ENCODE measurements around the gene PLB1. TPM values are rescaled to one million over a fixed set of nuclear protein-coding genes. Genes with fewer than 3 reads are reported as not detected.

Gene PLB1
- total and polyA plus RNA-seq, 2 experiments from 2014 or later: 0.06 to 0.21 TPM

DNA sequence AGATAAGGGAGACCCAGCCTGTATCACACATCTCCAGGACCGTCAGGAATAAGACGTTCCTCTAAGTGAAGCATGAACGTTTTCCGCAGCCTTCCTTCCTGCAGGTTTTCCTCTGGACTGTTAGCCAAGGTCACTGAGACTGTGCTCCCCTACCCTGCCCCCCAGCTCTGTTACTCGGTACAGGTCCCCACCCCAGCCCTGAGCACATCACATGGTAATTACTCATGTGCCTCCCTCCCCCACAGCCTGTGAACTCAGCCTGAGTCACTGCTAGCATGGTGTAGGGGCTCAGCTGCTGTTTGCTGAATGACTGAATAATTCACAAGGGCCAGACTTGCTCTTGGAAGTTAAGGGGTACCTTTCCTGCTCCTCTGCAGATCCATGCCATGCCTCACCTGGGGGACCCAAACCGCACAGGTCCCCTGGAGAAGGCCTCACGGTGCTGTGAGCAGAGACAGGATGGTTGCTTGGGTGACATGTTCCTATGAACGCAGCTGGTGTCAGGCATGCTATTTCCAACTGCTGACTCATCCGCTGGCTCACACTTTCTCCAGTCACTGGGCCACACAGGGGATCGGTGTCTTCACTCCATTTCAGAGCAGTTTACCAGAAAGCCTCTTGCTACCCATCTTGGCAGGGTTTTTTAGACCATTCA, 88.2 kb downstream of the PLB1 start:
- no peaks in the 10 kb centered on the region for H3K36me3 Mint-ChIP-seq (ENCODE audit: low read depth)
- peak; percentile 50 for ATAC-seq
- H3K27ac ChIP-seq (ENCODE audit: low read depth): no peak overlapping the region
- H3K4me2 ChIP-seq: no peak overlapping the region
- no peaks in the 10 kb centered on the region for H3K4me1 ChIP-seq (ENCODE audit: insufficient read depth)
- no peaks in the 10 kb centered on the region for H3K36me3 ChIP-seq (ENCODE audit: insufficient read depth)
- H3K4me3 ChIP-seq: no peak overlapping the region
- H3K4me1 Mint-ChIP-seq: peaks cover 11% of the 10 kb centered on the region
- TF ChIP-seq ZNF331 (CRISPR knock-in tag; IDR thresholded peaks at IDR 0.05; ENCODE audit: low read depth) (no peak), POLR2AphosphoS5 (IDR thresholded peaks at IDR 0.05; ENCODE audit: low read depth) (no peak), ZNF114 (CRISPR knock-in tag; IDR thresholded peaks at IDR 0.05) (no peak), STAT1 (IDR thresholded peaks at IDR 0.05; ENCODE audit: unreplicated experiment) (no peak)
- TF ChIP-seq, protein P1, sequence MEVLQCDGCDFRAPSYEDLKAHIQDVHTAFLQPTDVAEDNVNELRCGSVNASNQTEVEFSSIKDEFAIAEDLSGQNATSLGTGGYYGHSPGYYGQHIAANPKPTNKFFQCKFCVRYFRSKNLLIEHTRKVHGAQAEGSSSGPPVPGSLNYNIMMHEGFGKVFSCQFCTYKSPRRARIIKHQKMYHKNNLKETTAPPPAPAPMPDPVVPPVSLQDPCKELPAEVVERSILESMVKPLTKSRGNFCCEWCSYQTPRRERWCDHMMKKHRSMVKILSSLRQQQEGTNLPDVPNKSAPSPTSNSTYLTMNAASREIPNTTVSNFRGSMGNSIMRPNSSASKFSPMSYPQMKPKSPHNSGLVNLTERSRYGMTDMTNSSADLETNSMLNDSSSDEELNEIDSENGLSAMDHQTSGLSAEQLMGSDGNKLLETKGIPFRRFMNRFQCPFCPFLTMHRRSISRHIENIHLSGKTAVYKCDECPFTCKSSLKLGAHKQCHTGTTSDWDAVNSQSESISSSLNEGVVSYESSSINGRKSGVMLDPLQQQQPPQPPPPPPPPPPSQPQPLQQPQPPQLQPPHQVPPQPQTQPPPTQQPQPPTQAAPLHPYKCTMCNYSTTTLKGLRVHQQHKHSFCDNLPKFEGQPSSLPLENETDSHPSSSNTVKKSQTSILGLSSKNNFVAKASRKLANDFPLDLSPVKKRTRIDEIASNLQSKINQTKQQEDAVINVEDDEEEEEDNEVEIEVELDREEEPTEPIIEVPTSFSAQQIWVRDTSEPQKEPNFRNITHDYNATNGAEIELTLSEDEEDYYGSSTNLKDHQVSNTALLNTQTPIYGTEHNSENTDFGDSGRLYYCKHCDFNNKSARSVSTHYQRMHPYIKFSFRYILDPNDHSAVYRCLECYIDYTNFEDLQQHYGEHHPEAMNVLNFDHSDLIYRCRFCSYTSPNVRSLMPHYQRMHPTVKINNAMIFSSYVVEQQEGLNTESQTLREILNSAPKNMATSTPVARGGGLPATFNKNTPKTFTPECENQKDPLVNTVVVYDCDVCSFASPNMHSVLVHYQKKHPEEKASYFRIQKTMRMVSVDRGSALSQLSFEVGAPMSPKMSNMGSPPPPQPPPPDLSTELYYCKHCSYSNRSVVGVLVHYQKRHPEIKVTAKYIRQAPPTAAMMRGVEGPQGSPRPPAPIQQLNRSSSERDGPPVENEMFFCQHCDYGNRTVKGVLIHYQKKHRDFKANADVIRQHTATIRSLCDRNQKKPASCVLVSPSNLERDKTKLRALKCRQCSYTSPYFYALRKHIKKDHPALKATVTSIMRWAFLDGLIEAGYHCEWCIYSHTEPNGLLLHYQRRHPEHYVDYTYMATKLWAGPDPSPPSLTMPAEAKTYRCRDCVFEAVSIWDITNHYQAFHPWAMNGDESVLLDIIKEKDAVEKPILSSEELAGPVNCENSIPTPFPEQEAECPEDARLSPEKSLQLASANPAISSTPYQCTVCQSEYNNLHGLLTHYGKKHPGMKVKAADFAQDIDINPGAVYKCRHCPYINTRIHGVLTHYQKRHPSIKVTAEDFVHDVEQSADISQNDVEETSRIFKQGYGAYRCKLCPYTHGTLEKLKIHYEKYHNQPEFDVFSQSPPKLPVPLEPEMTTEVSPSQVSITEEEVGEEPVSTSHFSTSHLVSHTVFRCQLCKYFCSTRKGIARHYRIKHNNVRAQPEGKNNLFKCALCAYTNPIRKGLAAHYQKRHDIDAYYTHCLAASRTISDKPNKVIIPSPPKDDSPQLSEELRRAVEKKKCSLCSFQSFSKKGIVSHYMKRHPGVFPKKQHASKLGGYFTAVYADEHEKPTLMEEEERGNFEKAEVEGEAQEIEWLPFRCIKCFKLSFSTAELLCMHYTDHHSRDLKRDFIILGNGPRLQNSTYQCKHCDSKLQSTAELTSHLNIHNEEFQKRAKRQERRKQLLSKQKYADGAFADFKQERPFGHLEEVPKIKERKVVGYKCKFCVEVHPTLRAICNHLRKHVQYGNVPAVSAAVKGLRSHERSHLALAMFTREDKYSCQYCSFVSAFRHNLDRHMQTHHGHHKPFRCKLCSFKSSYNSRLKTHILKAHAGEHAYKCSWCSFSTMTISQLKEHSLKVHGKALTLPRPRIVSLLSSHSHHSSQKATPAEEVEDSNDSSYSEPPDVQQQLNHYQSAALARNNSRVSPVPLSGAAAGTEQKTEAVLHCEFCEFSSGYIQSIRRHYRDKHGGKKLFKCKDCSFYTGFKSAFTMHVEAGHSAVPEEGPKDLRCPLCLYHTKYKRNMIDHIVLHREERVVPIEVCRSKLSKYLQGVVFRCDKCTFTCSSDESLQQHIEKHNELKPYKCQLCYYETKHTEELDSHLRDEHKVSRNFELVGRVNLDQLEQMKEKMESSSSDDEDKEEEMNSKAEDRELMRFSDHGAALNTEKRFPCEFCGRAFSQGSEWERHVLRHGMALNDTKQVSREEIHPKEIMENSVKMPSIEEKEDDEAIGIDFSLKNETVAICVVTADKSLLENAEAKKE (CRISPR knock-in tag; IDR thresholded peaks at IDR 0.05): no peak
- no peaks in the 10 kb centered on the region for H3F3A ChIP-seq (replicated peaks; ENCODE audit: low read depth)
- H3K4me3 Mint-ChIP-seq: no peak overlapping the region
- H3K9me2 ChIP-seq (ENCODE audit: insufficient read depth): no peaks in the 10 kb centered on the region
- no peaks in the 10 kb centered on the region; the same call in 1 of the 2 replicates for H4K20me1 ChIP-seq (replicated peaks; ENCODE audit: insufficient read depth)
- DNase-seq (ENCODE audit: low spot score): no peak
- no peaks in the 10 kb centered on the region for H3K79me2 ChIP-seq (replicated peaks; ENCODE audit: insufficient read depth)
- no peaks in the 10 kb centered on the region for H3K9me3 Mint-ChIP-seq
- no peaks in the 10 kb centered on the region for H3K27me3 ChIP-seq (ENCODE audit: insufficient read depth)
- peak overlapping the region; percentile 59; the same call in 1 of the 2 replicates for H3K27ac Mint-ChIP-seq
- peak overlapping the region; percentile 52 for H2AFZ ChIP-seq
- H3K27me3 Mint-ChIP-seq (ENCODE audit: insufficient read depth, low read depth, poor library complexity): peaks cover 10% of the 10 kb centered on the region

DNA sequence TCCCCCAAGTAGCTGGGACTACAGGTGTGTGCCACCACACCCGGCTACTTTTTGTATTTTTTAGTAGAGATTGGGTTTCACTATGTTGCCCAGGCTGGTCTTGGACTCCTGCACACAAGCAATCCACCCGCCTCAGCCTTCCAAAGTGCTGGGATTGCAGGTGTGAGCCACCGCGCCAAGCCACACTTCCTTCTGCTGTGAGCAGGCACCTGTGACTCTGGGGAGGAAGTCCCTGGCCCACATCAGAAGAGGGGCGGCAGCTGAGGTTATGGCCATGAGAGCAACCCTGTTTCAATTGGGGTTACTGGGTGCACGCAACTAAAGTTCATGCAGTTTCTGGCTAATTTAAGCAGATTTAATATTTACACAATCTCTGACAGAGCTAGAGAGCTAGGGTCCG, 91.0 kb downstream of the PLB1 start:
- no peaks in the 10 kb centered on the region; the same call in 1 of the 2 replicates for H4K20me1 ChIP-seq (replicated peaks; ENCODE audit: insufficient read depth)
- H3K9me2 ChIP-seq (ENCODE audit: insufficient read depth): no peaks in the 10 kb centered on the region
- Mint-ChIP-seq H3K27ac (no peak overlapping the region), H3K9me3 (no peaks in the 10 kb centered on the region), H3K4me1 (peaks cover 15% of the 10 kb centered on the region), H3K27me3 (ENCODE audit: insufficient read depth, low read depth, poor library complexity) (peaks cover 13% of the 10 kb centered on the region), H3K36me3 (ENCODE audit: low read depth) (no peaks in the 10 kb centered on the region), H3K4me3 (no peak overlapping the region)
- H3K79me2 ChIP-seq (replicated peaks; ENCODE audit: insufficient read depth): no peaks in the 10 kb centered on the region
- no peaks in the 10 kb centered on the region for H3F3A ChIP-seq (replicated peaks; ENCODE audit: low read depth)
- no peak overlapping the region for H3K4me2 ChIP-seq
- no peaks in the 10 kb centered on the region for H3K4me1 ChIP-seq (ENCODE audit: insufficient read depth)
- ATAC-seq (no peak), DNase-seq (ENCODE audit: low spot score) (no peak)
- no peaks in the 10 kb centered on the region for H3K36me3 ChIP-seq (ENCODE audit: insufficient read depth)
- no peaks in the 10 kb centered on the region for H3K27me3 ChIP-seq (ENCODE audit: insufficient read depth)
- no peak overlapping the region for H2AFZ ChIP-seq
- H3K27ac ChIP-seq (ENCODE audit: low read depth): no peak overlapping the region
- no peak overlapping the region for H3K4me3 ChIP-seq
- TF ChIP-seq, protein P2, sequence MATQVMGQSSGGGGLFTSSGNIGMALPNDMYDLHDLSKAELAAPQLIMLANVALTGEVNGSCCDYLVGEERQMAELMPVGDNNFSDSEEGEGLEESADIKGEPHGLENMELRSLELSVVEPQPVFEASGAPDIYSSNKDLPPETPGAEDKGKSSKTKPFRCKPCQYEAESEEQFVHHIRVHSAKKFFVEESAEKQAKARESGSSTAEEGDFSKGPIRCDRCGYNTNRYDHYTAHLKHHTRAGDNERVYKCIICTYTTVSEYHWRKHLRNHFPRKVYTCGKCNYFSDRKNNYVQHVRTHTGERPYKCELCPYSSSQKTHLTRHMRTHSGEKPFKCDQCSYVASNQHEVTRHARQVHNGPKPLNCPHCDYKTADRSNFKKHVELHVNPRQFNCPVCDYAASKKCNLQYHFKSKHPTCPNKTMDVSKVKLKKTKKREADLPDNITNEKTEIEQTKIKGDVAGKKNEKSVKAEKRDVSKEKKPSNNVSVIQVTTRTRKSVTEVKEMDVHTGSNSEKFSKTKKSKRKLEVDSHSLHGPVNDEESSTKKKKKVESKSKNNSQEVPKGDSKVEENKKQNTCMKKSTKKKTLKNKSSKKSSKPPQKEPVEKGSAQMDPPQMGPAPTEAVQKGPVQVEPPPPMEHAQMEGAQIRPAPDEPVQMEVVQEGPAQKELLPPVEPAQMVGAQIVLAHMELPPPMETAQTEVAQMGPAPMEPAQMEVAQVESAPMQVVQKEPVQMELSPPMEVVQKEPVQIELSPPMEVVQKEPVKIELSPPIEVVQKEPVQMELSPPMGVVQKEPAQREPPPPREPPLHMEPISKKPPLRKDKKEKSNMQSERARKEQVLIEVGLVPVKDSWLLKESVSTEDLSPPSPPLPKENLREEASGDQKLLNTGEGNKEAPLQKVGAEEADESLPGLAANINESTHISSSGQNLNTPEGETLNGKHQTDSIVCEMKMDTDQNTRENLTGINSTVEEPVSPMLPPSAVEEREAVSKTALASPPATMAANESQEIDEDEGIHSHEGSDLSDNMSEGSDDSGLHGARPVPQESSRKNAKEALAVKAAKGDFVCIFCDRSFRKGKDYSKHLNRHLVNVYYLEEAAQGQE (IDR thresholded peaks at IDR 0.05; ENCODE audit: unreplicated experiment): no peak
- TF ChIP-seq STAT1 (IDR thresholded peaks at IDR 0.05; ENCODE audit: unreplicated experiment): no peak
